Liver (tissue), 9 donors: ENCODE measurements around the gene SOX18. TPM values are rescaled to one million over a fixed set of nuclear protein-coding genes. Genes with fewer than 3 reads are reported as not detected.
A peak's percentile ranks its signal among the peaks of the same experiment; 100 is the strongest.

Experiments
- DNase-seq: peaks from one replicate; pipeline ENCODE4 v3.0.0-alpha.2; 2017; ENCODE audit warnings: low spot score
- H3K27ac ChIP-seq, 2 donors: one replicate each; pipeline ENCODE4 v1.7.0; 2013; ENCODE audit warnings: inconsistent platforms in 2 of 2, low read length in 2 of 2, control low read depth in 1 of 2, low read depth in 1 of 2, mild to moderate bottlenecking in 1 of 2
- H3K27me3 ChIP-seq, 4 donors: one replicate each; pipeline versions ENCODE4 v1.6.1 to v1.7.0; 2013; ENCODE audit warnings: low read length in 3 of 4, inconsistent platforms in 1 of 4, mild to moderate bottlenecking in 1 of 4, moderate library complexity in 1 of 4; ENCODE audit not compliant: control insufficient read depth in 4 of 4, insufficient read depth in 4 of 4
- H3K36me3 ChIP-seq, 4 donors: one replicate each; pipeline versions ENCODE4 v1.6.1 to v1.7.0; 2013; ENCODE audit warnings: low read length in 3 of 4, mild to moderate bottlenecking in 3 of 4, low read depth in 1 of 4, moderate library complexity in 1 of 4; ENCODE audit not compliant: control insufficient read depth in 4 of 4, insufficient read depth in 3 of 4
- H3K4me1 ChIP-seq, 4 donors: one replicate each; pipeline versions ENCODE4 v1.6.1 to v1.7.0; 2013; ENCODE audit warnings: low read length in 3 of 4, mild to moderate bottlenecking in 3 of 4, moderate library complexity in 1 of 4; ENCODE audit not compliant: control insufficient read depth in 4 of 4, insufficient read depth in 4 of 4
- H3K4me3 ChIP-seq, 3 donors: one replicate each; pipeline versions ENCODE4 v1.6.1 to v1.7.0; 2013; ENCODE audit warnings: low read length in 3 of 3, control low read depth in 1 of 3, low read depth in 1 of 3, mild to moderate bottlenecking in 1 of 3
- H3K9ac ChIP-seq, 2 donors: one replicate each; pipeline ENCODE4 v1.7.0; 2013; ENCODE audit warnings: low read length in 2 of 2, mild to moderate bottlenecking in 2 of 2, moderate library complexity in 2 of 2, control low read depth in 1 of 2, low read depth in 1 of 2
- H3K9me3 ChIP-seq, 4 donors: one replicate each; pipeline versions ENCODE4 v1.6.1 to v1.7.0; 2013; ENCODE audit warnings: low read length in 3 of 4; ENCODE audit not compliant: control insufficient read depth in 4 of 4
- CTCF ChIP-seq: fragments of 150-350 bp; IDR thresholded peaks from 2 replicates; pipeline ENCODE4 v1.5.1; 2017; ENCODE audit warnings: improper control_type of control experiment, low read depth, low read length; ENCODE audit not compliant: missing input control
- EGR1 ChIP-seq, 2 donors: IDR thresholded peaks; 2 replicates each; pipeline ENCODE4 v1.6.1; 2016 to 2018; ENCODE audit warnings: antibody characterized with exemption in 2 of 2, low read depth in 2 of 2
- FOXA1 ChIP-seq: IDR thresholded peaks from 2 replicates; pipeline ENCODE4 v1.6.1; 2016; ENCODE audit warnings: antibody characterized with exemption
- FOXA2 ChIP-seq: IDR thresholded peaks from 2 replicates; pipeline ENCODE4 v1.6.1; 2016; ENCODE audit warnings: antibody characterized with exemption
- GABPA ChIP-seq, 2 donors: IDR thresholded peaks in 1 of 2; conservative IDR thresholded peaks in 1 of 2; 2 replicates each; pipeline ENCODE4 v1.6.1; 2016; ENCODE audit warnings: antibody characterized with exemption in 2 of 2, mild to moderate bottlenecking in 1 of 2, moderate library complexity in 1 of 2
- HNF4A ChIP-seq, 2 donors: conservative IDR thresholded peaks; 2 replicates each; pipeline ENCODE4 v1.6.1; 2016; ENCODE audit warnings: antibody characterized with exemption in 2 of 2, mild to moderate bottlenecking in 2 of 2
- HNF4G ChIP-seq: IDR thresholded peaks from 2 replicates; pipeline ENCODE4 v1.6.1; 2016; ENCODE audit warnings: antibody characterized with exemption
- JUND ChIP-seq, 2 donors: IDR thresholded peaks; 2 replicates each; pipeline ENCODE4 v1.6.1; 2016; ENCODE audit warnings: antibody characterized with exemption in 2 of 2
- NR2F2 ChIP-seq: IDR thresholded peaks from 2 replicates; pipeline ENCODE4 v1.6.1; 2016; ENCODE audit warnings: antibody characterized with exemption
- RAD21 ChIP-seq, 2 donors: IDR thresholded peaks; 2 replicates each; pipeline ENCODE4 v1.6.1; 2016; ENCODE audit warnings: antibody characterized with exemption in 2 of 2, mild to moderate bottlenecking in 2 of 2
- REST ChIP-seq: IDR thresholded peaks from 2 replicates; pipeline ENCODE4 v1.6.1; 2016; ENCODE audit warnings: antibody characterized with exemption, mild to moderate bottlenecking
- RXRA ChIP-seq, 2 donors: IDR thresholded peaks; 2 replicates each; pipeline ENCODE4 v1.6.1; 2017 to 2018; ENCODE audit warnings: antibody characterized with exemption in 2 of 2, mild to moderate bottlenecking in 1 of 2
- SP1 ChIP-seq: IDR thresholded peaks from 2 replicates; pipeline ENCODE4 v1.6.1; 2018; ENCODE audit warnings: antibody characterized with exemption, mild to moderate bottlenecking
- TAF1 ChIP-seq: conservative IDR thresholded peaks from 2 replicates; pipeline ENCODE4 v1.6.1; 2016; ENCODE audit warnings: antibody characterized with exemption, mild to moderate bottlenecking
- YY1 ChIP-seq: IDR thresholded peaks from 2 replicates; pipeline ENCODE4 v1.6.1; 2016; ENCODE audit warnings: antibody characterized with exemption, mild to moderate bottlenecking
- ZBTB33 ChIP-seq: IDR thresholded peaks from 2 replicates; pipeline ENCODE4 v1.6.1; 2016; ENCODE audit warnings: antibody characterized with exemption
- WGBS: extraction: QIAGEN DNeasy Blood & Tissue Kit; methylation state at CpG from one replicate; pipeline ENCODE4 v1.1.7; 2013; 5-methylcytosine and 5-hydroxymethylcytosine counted together
- polyA plus RNA-seq, 2 donors: library from polyadenylated mRNA; stranded (reverse) in 1 of 2; unstranded in 1 of 2; fragments of 200-250 nt in 1 of 2; fragments of >200 nt in 1 of 2; fragmentation: Nextera tagmentation in 1 of 2; extraction: Ambion mirVana in 1 of 2; gene quantifications; one replicate each; pipeline versions ENCODE4 v1.2.1 to v1.2.3, GENCODE V29; 2013 to 2015
- total RNA-seq, 2 donors: library from RNA; depleted of rRNA; stranded (reverse); fragments of >200 nt; gene quantifications; one replicate each; pipeline ENCODE4 v1.2.3, GENCODE V29; 2014
- TF ChIP-seq, protein P1 (sequence below): IDR thresholded peaks from 2 replicates; pipeline ENCODE4 v1.6.1; 2016; ENCODE audit warnings: antibody characterized with exemption
- TF ChIP-seq, protein P2 (sequence below): IDR thresholded peaks from 2 replicates; pipeline ENCODE4 v1.6.1; 2016; ENCODE audit warnings: antibody characterized with exemption
- donor health status: healthy.
- donor health status: healthy.
- donor health status: healthy.
- donor health status: healthy.
- donor health status: healthy.

SOX18 gene
- total and polyA plus RNA-seq, 4 donors: 1.1 to 5.8 (median 2.6) TPM

DNA sequence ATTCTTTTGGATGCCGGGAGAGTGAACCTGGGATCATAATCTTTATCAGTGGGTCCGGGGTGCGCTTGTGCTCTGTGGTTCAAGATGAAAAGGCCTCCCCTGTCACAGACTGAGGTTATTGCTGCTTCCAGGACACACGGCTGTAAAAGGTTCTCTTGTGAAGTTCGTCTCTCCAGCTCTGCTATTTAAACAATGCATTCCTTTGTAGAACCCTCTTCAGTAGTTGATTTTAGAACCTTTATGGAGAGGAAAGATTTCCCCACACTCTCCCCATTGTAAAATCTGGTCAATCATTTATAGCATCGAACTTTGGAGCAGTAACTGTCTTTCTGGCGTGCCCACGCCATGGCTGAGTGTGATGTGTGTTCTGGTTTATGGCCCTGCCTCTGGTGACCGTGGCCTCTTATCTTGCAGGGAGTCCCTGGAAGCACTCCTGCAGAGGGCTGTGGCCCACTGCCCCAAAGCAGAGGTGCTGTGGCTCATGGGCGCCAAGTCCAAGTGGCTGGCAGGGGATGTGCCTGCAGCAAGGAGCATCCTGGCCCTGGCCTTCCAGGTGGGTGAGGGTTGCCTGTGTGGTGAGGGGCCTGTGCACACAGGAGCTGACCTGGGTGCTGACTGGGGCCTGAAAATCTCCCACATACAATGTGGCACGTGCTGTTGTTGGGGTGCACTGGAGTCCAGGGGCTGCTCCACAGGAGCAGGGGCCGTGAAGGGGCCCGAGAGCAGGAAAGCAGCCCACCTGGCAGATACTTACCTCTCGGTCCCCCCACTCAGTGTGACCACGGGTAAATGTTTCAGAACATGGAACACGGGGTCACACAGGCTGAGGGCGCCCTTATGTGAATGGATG, 25.1 kb downstream of the SOX18 start:
- H3K36me3 ChIP-seq: peaks cover 11 to 49% (median 28%) of the 10 kb centered on the region in 4 donors
- 50% methylated on average over 17 of the region's 17 CpGs for WGBS
- peaks cover 15 to 34% (median 27%) of the 10 kb centered on the region in 4 donors for H3K4me1 ChIP-seq
- peak overlapping the region; percentile 68 to 93 for H3K27ac ChIP-seq
- H3K9ac ChIP-seq: no peak overlapping the region
- H3K27me3 ChIP-seq: no peaks in the 10 kb centered on the region
- DNase-seq: no peak
- no peaks in the 10 kb centered on the region for H3K9me3 ChIP-seq
- TF ChIP-seq CTCF (no peak), SP1 (peak; percentile 94), REST (peak; percentile 30), FOXA1 (no peak), RAD21 (IDR thresholded peaks at IDR 0.05) (no peak), JUND (IDR thresholded peaks at IDR 0.05) (peak in 1 of 2 donors; percentile 69), HNF4G (peak; percentile 71), EGR1 (IDR thresholded peaks at IDR 0.05; ENCODE audit: low read depth in 2 of 2) (peak in 1 of 2 donors; percentile 31), ZBTB33 (no peak), NR2F2 (no peak), YY1 (peak; percentile 70), HNF4A (conservative IDR thresholded peaks at IDR 0.05) (peak; percentile 80 to 90), GABPA (IDR thresholded peaks at IDR 0.05 in 1 of 2, conservative IDR thresholded peaks at IDR 0.05 in 1 of 2) (no peak), TAF1 (peak; percentile 37), FOXA2 (peak; percentile 25), RXRA (IDR thresholded peaks at IDR 0.05) (peak; percentile 63 to 93)
- TF ChIP-seq, protein P1, sequence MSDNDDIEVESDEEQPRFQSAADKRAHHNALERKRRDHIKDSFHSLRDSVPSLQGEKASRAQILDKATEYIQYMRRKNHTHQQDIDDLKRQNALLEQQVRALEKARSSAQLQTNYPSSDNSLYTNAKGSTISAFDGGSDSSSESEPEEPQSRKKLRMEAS: no peak
- TF ChIP-seq, protein P2, sequence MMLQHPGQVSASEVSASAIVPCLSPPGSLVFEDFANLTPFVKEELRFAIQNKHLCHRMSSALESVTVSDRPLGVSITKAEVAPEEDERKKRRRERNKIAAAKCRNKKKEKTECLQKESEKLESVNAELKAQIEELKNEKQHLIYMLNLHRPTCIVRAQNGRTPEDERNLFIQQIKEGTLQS: no peak
- no peak overlapping the region for H3K4me3 ChIP-seq
